ENCODE measurements around the gene CROCC2.

Gene CROCC2

DNA sequence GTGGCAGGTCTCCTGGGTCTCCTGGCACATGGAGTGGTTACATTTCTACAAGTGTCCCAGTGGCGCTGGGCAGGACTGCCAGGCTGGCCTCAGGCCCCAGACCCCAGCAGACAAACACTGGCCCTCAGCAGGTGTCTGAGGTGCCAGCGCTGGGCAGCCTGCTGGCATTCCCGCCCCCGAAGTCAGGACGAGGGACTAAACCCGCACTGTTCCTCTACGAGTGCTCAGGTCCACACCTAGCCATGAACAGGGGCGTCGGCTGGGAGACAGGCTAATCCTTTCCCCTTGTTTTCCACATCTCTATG lies 105.1 kb downstream of the CROCC2 start:
- Histone ChIP-seq H2AFZ (ENCODE audit: low read length) (no peak overlapping the region), H3F3A (ENCODE audit: insufficient read depth, low read length) (no peaks in the 10 kb centered on the region), H3K4me2 (ENCODE audit: low read length) (no peak overlapping the region), H3K9ac (ENCODE audit: low read length) (no peak overlapping the region), H3K9me2 (ENCODE audit: low read depth, low read length) (no peaks in the 10 kb centered on the region), H3K9me3 (ENCODE audit: low read length) (peaks cover 1% of the 10 kb centered on the region; the same call in 1 of the 2 replicates), H3K4me1 (ENCODE audit: insufficient read depth, low read length, severe bottlenecking) (peaks cover 30% of the 10 kb centered on the region), H3K27me3 (ENCODE audit: insufficient read depth, low read length) (peaks cover 9% of the 10 kb centered on the region; the same call in 1 of the 2 replicates), H3K27ac (ENCODE audit: low read depth, low read length, poor library complexity, severe bottlenecking) (peak overlapping the region; percentile 52), H3K36me3 (ENCODE audit: insufficient read depth, low read length) (no peaks in the 10 kb centered on the region), H3K4me3 (ENCODE audit: low read depth, low read length, poor library complexity, severe bottlenecking) (no peak overlapping the region), H4K20me1 (ENCODE audit: insufficient read depth, low read length) (no peaks in the 10 kb centered on the region), H3K79me2 (ENCODE audit: insufficient read depth, low read length) (no peaks in the 10 kb centered on the region)
- TF ChIP-seq EZH2 (IDR thresholded peaks at IDR 0.05; ENCODE audit: borderline replicate concordance, low read length) = no peak
- TF ChIP-seq, protein P1, sequence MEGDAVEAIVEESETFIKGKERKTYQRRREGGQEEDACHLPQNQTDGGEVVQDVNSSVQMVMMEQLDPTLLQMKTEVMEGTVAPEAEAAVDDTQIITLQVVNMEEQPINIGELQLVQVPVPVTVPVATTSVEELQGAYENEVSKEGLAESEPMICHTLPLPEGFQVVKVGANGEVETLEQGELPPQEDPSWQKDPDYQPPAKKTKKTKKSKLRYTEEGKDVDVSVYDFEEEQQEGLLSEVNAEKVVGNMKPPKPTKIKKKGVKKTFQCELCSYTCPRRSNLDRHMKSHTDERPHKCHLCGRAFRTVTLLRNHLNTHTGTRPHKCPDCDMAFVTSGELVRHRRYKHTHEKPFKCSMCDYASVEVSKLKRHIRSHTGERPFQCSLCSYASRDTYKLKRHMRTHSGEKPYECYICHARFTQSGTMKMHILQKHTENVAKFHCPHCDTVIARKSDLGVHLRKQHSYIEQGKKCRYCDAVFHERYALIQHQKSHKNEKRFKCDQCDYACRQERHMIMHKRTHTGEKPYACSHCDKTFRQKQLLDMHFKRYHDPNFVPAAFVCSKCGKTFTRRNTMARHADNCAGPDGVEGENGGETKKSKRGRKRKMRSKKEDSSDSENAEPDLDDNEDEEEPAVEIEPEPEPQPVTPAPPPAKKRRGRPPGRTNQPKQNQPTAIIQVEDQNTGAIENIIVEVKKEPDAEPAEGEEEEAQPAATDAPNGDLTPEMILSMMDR (IDR thresholded peaks at IDR 0.05; ENCODE audit: low read length) = no peak

DNA sequence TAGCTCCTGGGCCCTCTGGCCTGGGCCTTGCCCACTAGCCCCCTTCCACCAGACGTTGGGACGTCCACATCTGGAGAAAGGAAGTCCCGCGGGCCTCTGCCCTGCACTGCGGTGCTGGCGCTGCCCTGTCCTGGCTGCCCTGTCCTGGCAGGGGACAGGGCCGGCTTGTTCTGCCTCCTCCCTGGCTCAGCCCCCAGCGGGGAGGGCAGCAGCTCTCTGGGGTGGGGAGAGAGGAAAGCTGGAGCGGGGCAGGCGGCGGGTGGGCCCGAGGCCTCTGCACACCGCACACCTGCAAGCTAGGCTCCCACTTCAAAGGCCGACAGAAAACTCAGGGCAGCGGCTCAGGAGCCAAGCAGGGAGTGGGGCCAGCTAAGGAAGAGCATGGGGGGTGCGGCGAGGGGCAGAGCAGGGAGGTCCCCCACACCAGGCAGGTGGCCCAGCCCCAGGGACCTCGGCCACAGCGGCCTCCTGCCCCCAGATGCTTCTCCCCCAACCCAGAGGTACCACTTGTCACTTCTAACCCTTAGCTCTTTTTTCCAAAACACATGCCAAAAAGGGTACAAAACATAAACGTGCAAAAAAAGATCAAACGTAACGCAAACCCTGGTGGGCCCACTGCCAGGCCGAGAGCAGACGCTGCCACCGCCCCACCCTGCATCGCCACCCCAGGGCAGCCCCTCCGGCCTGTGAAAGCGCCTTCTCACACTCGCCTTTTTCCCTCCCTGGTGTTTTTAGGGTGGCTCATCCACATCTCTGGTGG lies 105.8 kb downstream of the CROCC2 start:
- Histone ChIP-seq H3K27ac (ENCODE audit: low read depth, low read length, poor library complexity, severe bottlenecking) (peak overlapping the region; percentile 52), H3K9me2 (ENCODE audit: low read depth, low read length) (no peaks in the 10 kb centered on the region), H3K4me1 (ENCODE audit: insufficient read depth, low read length, severe bottlenecking) (peaks cover 30% of the 10 kb centered on the region), H3K9ac (ENCODE audit: low read length) (no peak overlapping the region), H3K4me3 (ENCODE audit: low read depth, low read length, poor library complexity, severe bottlenecking) (no peak overlapping the region), H3K36me3 (ENCODE audit: insufficient read depth, low read length) (no peaks in the 10 kb centered on the region), H3K79me2 (ENCODE audit: insufficient read depth, low read length) (no peaks in the 10 kb centered on the region), H3K27me3 (ENCODE audit: insufficient read depth, low read length) (peaks cover 2% of the 10 kb centered on the region; the same call in 1 of the 2 replicates), H3F3A (ENCODE audit: insufficient read depth, low read length) (no peaks in the 10 kb centered on the region), H2AFZ (ENCODE audit: low read length) (no peak overlapping the region), H3K4me2 (ENCODE audit: low read length) (no peak overlapping the region), H4K20me1 (ENCODE audit: insufficient read depth, low read length) (no peaks in the 10 kb centered on the region), H3K9me3 (ENCODE audit: low read length) (no peaks in the 10 kb centered on the region)
- no peak for TF ChIP-seq EZH2 (IDR thresholded peaks at IDR 0.05; ENCODE audit: borderline replicate concordance, low read length)
- TF ChIP-seq, protein P1 (IDR thresholded peaks at IDR 0.05; ENCODE audit: low read length) = no peak

DNA sequence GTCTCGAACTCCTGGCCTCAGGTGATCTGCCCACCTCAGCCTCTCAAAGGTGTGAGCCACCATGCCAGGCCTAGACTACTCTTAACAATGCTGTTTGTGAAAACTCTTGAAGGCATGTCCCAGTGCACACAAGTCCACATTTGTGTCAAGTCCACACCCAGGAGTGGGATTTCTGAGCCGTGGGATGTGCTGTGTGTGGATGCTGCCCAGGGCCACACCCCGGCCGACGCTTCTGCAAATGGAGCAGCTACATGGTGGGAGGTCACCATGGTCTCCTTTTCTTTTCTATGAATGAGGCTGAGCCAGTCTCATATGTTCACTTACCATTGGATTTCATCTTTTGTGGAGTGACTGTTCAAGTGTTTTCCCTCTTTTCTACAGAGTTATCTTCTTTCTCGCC lies 108.1 kb downstream of the CROCC2 start:
- H3K27me3 ChIP-seq (ENCODE audit: insufficient read depth, low read length) = no peaks in the 10 kb centered on the region
- H2AFZ ChIP-seq (ENCODE audit: low read length) = no peak overlapping the region
- H4K20me1 ChIP-seq (ENCODE audit: insufficient read depth, low read length) = no peaks in the 10 kb centered on the region
- H3K4me1 ChIP-seq (ENCODE audit: insufficient read depth, low read length, severe bottlenecking) = peaks cover 30% of the 10 kb centered on the region
- no peak overlapping the region for H3K27ac ChIP-seq (ENCODE audit: low read depth, low read length, poor library complexity, severe bottlenecking)
- TF ChIP-seq, protein P1 (IDR thresholded peaks at IDR 0.05; ENCODE audit: low read length) = no peak
- TF ChIP-seq EZH2 (IDR thresholded peaks at IDR 0.05; ENCODE audit: borderline replicate concordance, low read length) = no peak
- H3K79me2 ChIP-seq (ENCODE audit: insufficient read depth, low read length) = no peaks in the 10 kb centered on the region
- H3K4me2 ChIP-seq (ENCODE audit: low read length) = no peak overlapping the region
- no peak overlapping the region for H3K9ac ChIP-seq (ENCODE audit: low read length)
- H3K9me2 ChIP-seq (ENCODE audit: low read depth, low read length) = no peaks in the 10 kb centered on the region
- H3K4me3 ChIP-seq (ENCODE audit: low read depth, low read length, poor library complexity, severe bottlenecking) = no peak overlapping the region
- H3F3A ChIP-seq (ENCODE audit: insufficient read depth, low read length) = no peaks in the 10 kb centered on the region
- no peaks in the 10 kb centered on the region for H3K36me3 ChIP-seq (ENCODE audit: insufficient read depth, low read length)
- H3K9me3 ChIP-seq (ENCODE audit: low read length) = no peaks in the 10 kb centered on the region
